OCI-LY7 (cell line): ENCODE data around the gene CFAP54. TPM values are rescaled to one million over a fixed set of nuclear protein-coding genes. Genes with fewer than 3 reads are reported as not detected.

Experiments
- BruUV-seq: library from RNA; stranded (reverse); fragments of 400-500 nt; replicated peaks from 2 replicates; lab custom pipeline; 2021; lab: Mats Ljungman, UMichigan
- CTCF ChIA-PET: fragments of 300-600 bp; sonication (Branson Sonifier 250); formaldehyde crosslinking; loops from one replicate; lab custom pipeline; 2022; ENCODE audit warnings: antibody characterized with exemption; ENCODE audit not compliant: unreplicated experiment; lab: Charles Lee
- POLR2A ChIA-PET: fragments of 300-600 bp; sonication (Branson Sonifier 250); formaldehyde crosslinking; loops from one replicate; lab custom pipeline; 2022; ENCODE audit warnings: antibody characterized with exemption; lab: Charles Lee
- DNase-seq: peaks from one replicate; pipeline ENCODE4 v3.0.0-alpha.2; 2015; ENCODE audit warnings: low spot score
- H2AFZ ChIP-seq: fragments of 200-600 bp; sonication (generic), shearing (Covaris generic); 2 replicates; pipeline ENCODE4 v1.6.1; 2014; ENCODE audit warnings: mild to moderate bottlenecking, antibody characterized with exemption, low read length, moderate library complexity
- H3K27ac ChIP-seq: fragments of 200-600 bp; sonication (generic); 2 replicates; pipeline ENCODE4 v1.5.1; 2014; ENCODE audit warnings: mixed run types, low read depth, mild to moderate bottlenecking, moderate library complexity, low read length, inconsistent platforms; ENCODE audit not compliant: poor library complexity, severe bottlenecking
- H3K36me3 ChIP-seq: fragments of 200-600 bp; sonication (generic); 2 replicates; pipeline ENCODE4 v1.6.1; 2014; ENCODE audit warnings: mild to moderate bottlenecking, antibody characterized with exemption, low read length, moderate library complexity, mixed read lengths; ENCODE audit not compliant: insufficient read depth
- H3K4me1 ChIP-seq: fragments of 200-600 bp; sonication (generic); 2 replicates; pipeline ENCODE4 v1.5.1; 2014; ENCODE audit warnings: mild to moderate bottlenecking, low read length; ENCODE audit not compliant: insufficient read depth, poor library complexity, severe bottlenecking
- H3K4me2 ChIP-seq: fragments of 200-600 bp; sonication (generic); 2 replicates; pipeline ENCODE4 v1.6.1; 2014; ENCODE audit warnings: mild to moderate bottlenecking, low read length
- H3K4me3 ChIP-seq: fragments of 200-600 bp; sonication (generic); 2 replicates; pipeline ENCODE4 v1.5.1; 2014; ENCODE audit warnings: mild to moderate bottlenecking, low read depth, low read length; ENCODE audit not compliant: poor library complexity, severe bottlenecking
- H3K79me2 ChIP-seq: fragments of 200-600 bp; sonication (generic); 2 replicates; pipeline ENCODE4 v1.6.1; 2016; ENCODE audit warnings: low read depth, mild to moderate bottlenecking, low read length, moderate library complexity, mixed read lengths; ENCODE audit not compliant: insufficient read depth
- H3K9me2 ChIP-seq: fragments of 200-600 bp; sonication (generic); 2 replicates; pipeline ENCODE4 v1.6.1; 2016; ENCODE audit warnings: mild to moderate bottlenecking, low read length, mixed read lengths; ENCODE audit not compliant: insufficient read depth
- H3K9me3 ChIP-seq: fragments of 200-600 bp; sonication (generic); 2 replicates; pipeline ENCODE4 v1.6.1; 2014; ENCODE audit warnings: mild to moderate bottlenecking, mixed run types, low read length, mixed read lengths
- H4K20me1 ChIP-seq: fragments of 200-600 bp; sonication (generic); 2 replicates; pipeline ENCODE4 v1.6.1; 2014; ENCODE audit warnings: mild to moderate bottlenecking, antibody characterized with exemption, low read length, moderate library complexity, mixed read lengths; ENCODE audit not compliant: insufficient read depth
- CTCF ChIP-seq: fragments of 200-600 bp; sonication (generic); conservative IDR thresholded peaks from 2 replicates; pipeline ENCODE4 v1.5.1; 2014; ENCODE audit warnings: mild to moderate bottlenecking, antibody characterized with exemption, low read length, moderate library complexity, mixed read lengths
- EZH2phosphoT487 ChIP-seq: fragments of 200-600 bp; sonication (generic); IDR thresholded peaks from 2 replicates; pipeline ENCODE4 v1.6.1; 2018; ENCODE audit warnings: low read depth, borderline replicate concordance, mild to moderate bottlenecking, mixed run types, antibody characterized with exemption, low read length, moderate library complexity, mixed read lengths
- intact Hi-C: fragments of 100-400 bp; cut with micrococcal nuclease; formaldehyde crosslinking; loops from one replicate; pipeline ENCODE4 v1.10.0; 2022; ENCODE audit not compliant: unreplicated experiment
- total RNA-seq, 2 experiments: library from RNA; depleted of rRNA in 1 of 2; stranded (reverse); fragments of >200 nt in 1 of 2; shearing (Covaris generic) in 1 of 2; gene quantifications; 2 replicates each; pipeline ENCODE4 v1.2.3, GENCODE V29; 2014 to 2022

Gene CFAP54
- total RNA-seq, 2 experiments from 2014 or later, result 0.53 TPM; not detected in 1

DNA sequence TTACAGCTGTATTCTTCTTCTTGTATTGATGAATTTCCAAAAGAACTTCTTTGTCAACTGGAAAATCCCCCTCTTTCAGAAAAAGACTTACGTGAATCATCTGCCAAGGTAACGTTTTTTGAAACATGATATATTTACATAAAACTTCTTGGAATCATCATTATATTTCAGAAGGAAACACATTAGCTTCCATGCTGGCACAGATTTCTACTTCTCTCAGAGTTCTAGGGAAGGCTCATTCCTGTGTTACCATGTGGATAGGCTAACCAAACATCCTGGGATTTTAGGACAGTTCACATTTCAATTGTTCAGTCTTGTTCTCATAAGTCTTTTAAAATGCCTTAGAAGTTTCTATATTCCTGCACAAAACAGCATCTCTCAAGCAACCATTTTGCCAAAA, 297.4 kb downstream of the CFAP54 start:
- Histone ChIP-seq H3K9me2 (no peaks in the 10 kb centered on the region), H3K27ac (no peak overlapping the region), H4K20me1 (no peaks in the 10 kb centered on the region), H3K4me3 (no peak overlapping the region), H3K9me3 (no peaks in the 10 kb centered on the region), H3K4me1 (no peaks in the 10 kb centered on the region), H3K36me3 (no peaks in the 10 kb centered on the region), H3K4me2 (no peak overlapping the region), H3K79me2 (no peaks in the 10 kb centered on the region), H2AFZ (no peak overlapping the region)
- ChIA-PET CTCF (no interaction called here), POLR2A (no interaction called here)
- BruUV-seq, result no TSS peak
- no peak for TF ChIP-seq CTCF
- TF ChIP-seq EZH2phosphoT487, result no peak
- no peak for DNase-seq
- intact Hi-C loops, result no loop called here

- H3K9me2 ChIP-seq, result no peaks in the 10 kb centered on the region
- H2AFZ ChIP-seq, result no peak overlapping the region
- DNase-seq, result no peak
- no peaks in the 10 kb centered on the region for H3K79me2 ChIP-seq
- no peaks in the 10 kb centered on the region for H3K4me1 ChIP-seq
- BruUV-seq, result no TSS peak
- ChIA-PET CTCF (no interaction called here), POLR2A (interaction anchor here (0.6 kb wide), 1 partner anchor 23 kb away, joined by 3 read pairs; no protein-coding TSS in a partner anchor)
- H3K4me3 ChIP-seq, result no peak overlapping the region
- no peaks in the 10 kb centered on the region for H3K36me3 ChIP-seq
- H3K27ac ChIP-seq, result no peak overlapping the region
- H3K9me3 ChIP-seq, result peaks cover 11% of the 10 kb centered on the region; the same call in 1 of the 2 replicates
- intact Hi-C loops, result no loop called here
- H4K20me1 ChIP-seq, result no peaks in the 10 kb centered on the region
- TF ChIP-seq CTCF, result no peak
- TF ChIP-seq EZH2phosphoT487, result no peak
- no peak overlapping the region for H3K4me2 ChIP-seq
Observed at GRCh38 chr12:96803969-96804368, 314.6 kb downstream of the CFAP54 start.

- Histone ChIP-seq H3K9me3 (peaks cover 11% of the 10 kb centered on the region; the same call in 1 of the 2 replicates), H3K79me2 (no peaks in the 10 kb centered on the region), H3K36me3 (no peaks in the 10 kb centered on the region), H3K4me1 (no peaks in the 10 kb centered on the region), H3K27ac (no peak overlapping the region), H4K20me1 (no peaks in the 10 kb centered on the region), H3K4me2 (no peak overlapping the region), H3K9me2 (no peaks in the 10 kb centered on the region), H3K4me3 (no peak overlapping the region), H2AFZ (no peak overlapping the region)
- TF ChIP-seq CTCF, result no peak
- no peak for TF ChIP-seq EZH2phosphoT487
- POLR2A ChIA-PET, result interaction anchor here (0.6 kb wide), 1 partner anchor 56 kb away, joined by 3 read pairs; no protein-coding TSS in a partner anchor
- no TSS peak for BruUV-seq
- CTCF ChIA-PET, result no interaction called here
- intact Hi-C loops, result no loop called here
- DNase-seq, result no peak
Observed at GRCh38 chr12:96806272-96806671, 316.9 kb downstream of the CFAP54 start.
